MM.1S (cell line): ENCODE data around the gene YWHAQ.
"Not testable (repeated sequence)": the region's sequence is repeated elsewhere in the genome, so short reads cannot be mapped to it uniquely, and the experiment has no call there.

ENCODE experiments used
- DNase-seq: peaks from one replicate; pipeline ENCODE4 v3.0.0-alpha.2; 2015
- H2AFZ ChIP-seq: fragments of 300-600 bp; sonication (generic); 2 replicates; pipeline ENCODE4 v1.6.0; 2016; ENCODE audit warnings: antibody characterized with exemption, low read length
- H3F3A ChIP-seq: fragments of 300-600 bp; sonication (generic); 2 replicates; pipeline ENCODE4 v1.6.1; 2016; ENCODE audit warnings: mild to moderate bottlenecking, antibody characterized with exemption, low read length, moderate library complexity, mixed read lengths; ENCODE audit not compliant: insufficient read depth
- H3K27ac ChIP-seq: fragments of 300-600 bp; sonication (generic); 2 replicates; pipeline ENCODE4 v1.5.1; 2016; ENCODE audit warnings: mild to moderate bottlenecking, low read length
- H3K27me3 ChIP-seq: fragments of 300-600 bp; sonication (generic); replicated peaks from 2 replicates; pipeline ENCODE4 v1.6.0; 2016; ENCODE audit warnings: low read length; ENCODE audit not compliant: insufficient read depth
- H3K36me3 ChIP-seq: fragments of 300-600 bp; sonication (generic); replicated peaks from 2 replicates; pipeline ENCODE4 v1.6.1; 2016; ENCODE audit warnings: mild to moderate bottlenecking, low read length, mixed read lengths; ENCODE audit not compliant: insufficient read depth
- H3K4me1 ChIP-seq: fragments of 300-600 bp; sonication (generic); 2 replicates; pipeline ENCODE4 v1.6.1; 2016; ENCODE audit warnings: low read length, mixed read lengths
- H3K4me2 ChIP-seq: fragments of 300-600 bp; sonication (generic); 2 replicates; pipeline ENCODE4 v1.6.0; 2016; ENCODE audit warnings: low read depth, low read length
- H3K4me3 ChIP-seq: fragments of 300-600 bp; sonication (generic); 2 replicates; pipeline ENCODE4 v1.5.1; 2016; ENCODE audit warnings: low read length, mixed read lengths
- H3K79me2 ChIP-seq: fragments of 300-600 bp; sonication (generic); 2 replicates; pipeline ENCODE4 v1.6.1; 2016; ENCODE audit warnings: mixed run types, low read length, mixed read lengths
- H3K9ac ChIP-seq: fragments of 300-600 bp; sonication (generic); 2 replicates; pipeline ENCODE4 v1.6.1; 2016; ENCODE audit warnings: low read length, mixed read lengths
- H3K9me2 ChIP-seq: fragments of 300-600 bp; sonication (generic); replicated peaks from 2 replicates; pipeline ENCODE4 v1.6.1; 2016; ENCODE audit warnings: mild to moderate bottlenecking, low read length, mixed read lengths; ENCODE audit not compliant: insufficient read depth
- H3K9me3 ChIP-seq: fragments of 300-600 bp; sonication (generic); replicated peaks from 2 replicates; pipeline ENCODE4 v1.6.1; 2016; ENCODE audit warnings: mild to moderate bottlenecking, low read length, mixed read lengths; ENCODE audit not compliant: insufficient read depth
- H4K20me1 ChIP-seq: fragments of 300-600 bp; sonication (generic); 2 replicates; pipeline ENCODE4 v1.6.1; 2016; ENCODE audit warnings: mild to moderate bottlenecking, low read length, moderate library complexity, mixed read lengths; ENCODE audit not compliant: insufficient read depth
- CTCF ChIP-seq: fragments of 300-600 bp; sonication (generic); IDR thresholded peaks from 2 replicates; pipeline ENCODE4 v1.5.1; 2016; ENCODE audit warnings: antibody characterized with exemption, low read length, mixed read lengths
- EZH2 ChIP-seq: fragments of 300-600 bp; sonication (generic); optimal IDR thresholded peaks from 2 replicates; pipeline ENCODE3; 2017; ENCODE audit warnings: low read depth, mild to moderate bottlenecking, antibody characterized with exemption, low read length, mixed read lengths
- EZH2phosphoT487 ChIP-seq: fragments of 300-600 bp; sonication (generic); IDR thresholded peaks from 2 replicates; pipeline ENCODE4 v1.6.1; 2018; ENCODE audit warnings: antibody characterized with exemption, low read length

Gene YWHAQ

DNA sequence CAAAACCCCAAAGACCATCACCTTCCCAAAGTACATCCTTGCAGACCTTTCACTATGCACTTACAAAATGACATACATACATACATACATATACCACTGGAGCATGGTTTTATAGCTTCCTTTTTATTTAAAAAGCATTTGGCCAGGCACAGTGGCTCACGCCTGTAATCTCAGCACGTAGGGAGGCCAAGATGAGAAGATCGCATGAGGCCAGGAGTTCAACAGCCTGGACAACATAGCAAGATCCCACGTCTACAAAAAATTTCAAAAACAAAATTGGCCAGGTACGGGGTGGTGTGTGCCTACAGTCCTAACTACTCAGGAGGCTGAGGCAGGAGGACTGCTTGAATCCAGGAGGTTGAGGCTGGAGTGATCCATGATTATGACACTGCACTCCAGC, 45.3 kb downstream of the YWHAQ start:
- no peaks in the 10 kb centered on the region; the same call in 1 of the 2 replicates for H3K36me3 ChIP-seq
- no peak overlapping the region for H3K9ac ChIP-seq
- H3F3A ChIP-seq: no peaks in the 10 kb centered on the region
- no peaks in the 10 kb centered on the region for H3K9me3 ChIP-seq
- no peaks in the 10 kb centered on the region for H3K27me3 ChIP-seq
- H2AFZ ChIP-seq: no peak overlapping the region
- no peak overlapping the region for H3K4me3 ChIP-seq
- no peaks in the 10 kb centered on the region for H4K20me1 ChIP-seq
- H3K27ac ChIP-seq: no peak overlapping the region
- DNase-seq: no peak
- no peak overlapping the region for H3K4me2 ChIP-seq
- H3K9me2 ChIP-seq: no peaks in the 10 kb centered on the region
- H3K4me1 ChIP-seq: no peaks in the 10 kb centered on the region
- TF ChIP-seq EZH2phosphoT487: no peak
- TF ChIP-seq CTCF: no peak
- TF ChIP-seq EZH2: no peak
- peaks cover 33% of the 10 kb centered on the region for H3K79me2 ChIP-seq

- H3K79me2 ChIP-seq: peaks cover 27% of the 10 kb centered on the region
- not testable (repeated sequence) for H3K27me3 ChIP-seq, H2AFZ ChIP-seq, DNase-seq, H3K9ac ChIP-seq, H3K9me2 ChIP-seq, H3K9me3 ChIP-seq, H3K36me3 ChIP-seq, H3K4me2 ChIP-seq, H3K4me3 ChIP-seq, H3K4me1 ChIP-seq, H3K27ac ChIP-seq, H3F3A ChIP-seq, H4K20me1 ChIP-seq
Observed at GRCh38 chr2:9584902-9585301, 45.9 kb downstream of the YWHAQ start.

GRCh38 chr2:9582624-9583023, 48.2 kb downstream of the YWHAQ start:
- Histone ChIP-seq H3K9me3 (no peaks in the 10 kb centered on the region), H3K9me2 (no peaks in the 10 kb centered on the region), H3K36me3 (no peaks in the 10 kb centered on the region; the same call in 1 of the 2 replicates), H3F3A (no peaks in the 10 kb centered on the region), H3K27ac (no peak overlapping the region), H3K27me3 (no peaks in the 10 kb centered on the region), H3K4me2 (no peak overlapping the region), H3K79me2 (peaks cover 14% of the 10 kb centered on the region; the same call in 1 of the 2 replicates), H3K4me3 (no peak overlapping the region), H2AFZ (no peak overlapping the region), H3K4me1 (no peaks in the 10 kb centered on the region), H4K20me1 (no peaks in the 10 kb centered on the region), H3K9ac (no peak overlapping the region)
- TF ChIP-seq CTCF (no peak), EZH2phosphoT487 (no peak), EZH2 (no peak)
- DNase-seq: no peak

- Histone ChIP-seq H3K27me3 (no peaks in the 10 kb centered on the region), H3K9ac (no peak overlapping the region), H3K4me3 (no peak overlapping the region), H3F3A (no peaks in the 10 kb centered on the region), H3K9me2 (no peaks in the 10 kb centered on the region), H3K79me2 (no peaks in the 10 kb centered on the region), H3K9me3 (no peaks in the 10 kb centered on the region), H3K4me2 (no peak overlapping the region), H2AFZ (no peak overlapping the region), H3K4me1 (peaks cover 8% of the 10 kb centered on the region), H4K20me1 (no peaks in the 10 kb centered on the region), H3K27ac (no peak overlapping the region), H3K36me3 (no peaks in the 10 kb centered on the region)
- no peak for DNase-seq
- TF ChIP-seq EZH2phosphoT487 (no peak), CTCF (no peak), EZH2 (no peak)
Observed at GRCh38 chr2:9578467-9579235, 52.1 kb downstream of the YWHAQ start.
